Measurements from ENCODE around the gene RAG2. TPM values are rescaled to one million over a fixed set of nuclear protein-coding genes. Genes with fewer than 3 reads are reported as not detected.

Gene RAG2
- total RNA-seq, 2 experiments from 2014 or later: not detected

DNA sequence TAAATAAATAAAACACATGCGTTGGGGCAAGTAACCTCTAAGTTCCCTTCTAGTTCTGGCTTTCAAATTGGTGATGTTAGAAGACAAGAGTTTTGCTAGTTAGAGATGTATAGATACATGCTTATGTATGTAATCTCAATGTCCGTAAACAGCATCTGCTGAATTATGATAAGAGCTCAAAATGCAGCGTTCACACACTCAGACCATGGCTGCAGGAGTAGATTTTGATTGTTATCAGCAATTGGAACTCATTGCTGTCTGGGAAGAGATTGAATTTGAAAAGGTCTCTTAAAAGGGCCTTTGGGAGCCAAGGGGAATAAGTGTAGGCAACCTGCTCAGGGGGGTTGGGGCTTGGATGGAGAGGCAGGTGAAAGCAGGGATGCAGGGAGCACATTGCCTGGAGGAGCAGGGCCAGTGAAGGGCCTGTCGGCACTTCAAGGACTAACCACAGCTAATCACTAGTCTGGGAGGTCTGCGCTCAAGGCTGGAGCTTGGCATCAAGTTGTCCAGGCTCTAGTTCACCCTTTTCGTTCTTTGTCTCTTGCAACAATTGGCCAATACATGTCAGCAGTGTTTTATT, 32.9 kb downstream of the RAG2 start:
- H3K36me3 ChIP-seq (ENCODE audit: insufficient read depth, low read length): no peaks in the 10 kb centered on the region
- TF ChIP-seq, protein P1, sequence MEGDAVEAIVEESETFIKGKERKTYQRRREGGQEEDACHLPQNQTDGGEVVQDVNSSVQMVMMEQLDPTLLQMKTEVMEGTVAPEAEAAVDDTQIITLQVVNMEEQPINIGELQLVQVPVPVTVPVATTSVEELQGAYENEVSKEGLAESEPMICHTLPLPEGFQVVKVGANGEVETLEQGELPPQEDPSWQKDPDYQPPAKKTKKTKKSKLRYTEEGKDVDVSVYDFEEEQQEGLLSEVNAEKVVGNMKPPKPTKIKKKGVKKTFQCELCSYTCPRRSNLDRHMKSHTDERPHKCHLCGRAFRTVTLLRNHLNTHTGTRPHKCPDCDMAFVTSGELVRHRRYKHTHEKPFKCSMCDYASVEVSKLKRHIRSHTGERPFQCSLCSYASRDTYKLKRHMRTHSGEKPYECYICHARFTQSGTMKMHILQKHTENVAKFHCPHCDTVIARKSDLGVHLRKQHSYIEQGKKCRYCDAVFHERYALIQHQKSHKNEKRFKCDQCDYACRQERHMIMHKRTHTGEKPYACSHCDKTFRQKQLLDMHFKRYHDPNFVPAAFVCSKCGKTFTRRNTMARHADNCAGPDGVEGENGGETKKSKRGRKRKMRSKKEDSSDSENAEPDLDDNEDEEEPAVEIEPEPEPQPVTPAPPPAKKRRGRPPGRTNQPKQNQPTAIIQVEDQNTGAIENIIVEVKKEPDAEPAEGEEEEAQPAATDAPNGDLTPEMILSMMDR (IDR thresholded peaks at IDR 0.05): no peak
- ChIA-PET POLR2A (no interaction called here), CTCF (interaction anchor here (1.0 to 2.2 kb wide), 2 partner anchors 178 to 182 kb away, joined by 3 to 14 read pairs; no protein-coding TSS in a partner anchor)
- Mint-ChIP-seq H3K27me3 (peaks cover 39% of the 10 kb centered on the region), H3K27ac (no peak overlapping the region), H3K4me1 (ENCODE audit: low read depth) (no peaks in the 10 kb centered on the region), H3K9me3 (no peaks in the 10 kb centered on the region), H3K4me3 (no peak overlapping the region), H3K36me3 (ENCODE audit: low read depth) (no peaks in the 10 kb centered on the region)
- no peaks in the 10 kb centered on the region for H3K9me3 ChIP-seq (ENCODE audit: control insufficient read depth in 1 of 2, insufficient read depth in 1 of 2, low read length in 2 of 2)
- no peak overlapping the region for H3K27ac ChIP-seq (ENCODE audit: low read depth in 1 of 2, low read length in 2 of 2)
- intact Hi-C loops (cut with DNase I, micrococcal nuclease): no loop called here
- DNase-seq: no peak
- no peak for ATAC-seq (ENCODE audit: poor library complexity)
- H3K4me1 ChIP-seq (ENCODE audit: insufficient read depth, low read length): peaks cover 7% of the 10 kb centered on the region
- H3K27me3 ChIP-seq (ENCODE audit: control insufficient read depth in 1 of 2, insufficient read depth in 2 of 2, low read length in 2 of 2): peaks cover 9 to 11% of the 10 kb centered on the region in 2 experiments
- H3K4me3 ChIP-seq (ENCODE audit: low read length): no peak overlapping the region

DNA sequence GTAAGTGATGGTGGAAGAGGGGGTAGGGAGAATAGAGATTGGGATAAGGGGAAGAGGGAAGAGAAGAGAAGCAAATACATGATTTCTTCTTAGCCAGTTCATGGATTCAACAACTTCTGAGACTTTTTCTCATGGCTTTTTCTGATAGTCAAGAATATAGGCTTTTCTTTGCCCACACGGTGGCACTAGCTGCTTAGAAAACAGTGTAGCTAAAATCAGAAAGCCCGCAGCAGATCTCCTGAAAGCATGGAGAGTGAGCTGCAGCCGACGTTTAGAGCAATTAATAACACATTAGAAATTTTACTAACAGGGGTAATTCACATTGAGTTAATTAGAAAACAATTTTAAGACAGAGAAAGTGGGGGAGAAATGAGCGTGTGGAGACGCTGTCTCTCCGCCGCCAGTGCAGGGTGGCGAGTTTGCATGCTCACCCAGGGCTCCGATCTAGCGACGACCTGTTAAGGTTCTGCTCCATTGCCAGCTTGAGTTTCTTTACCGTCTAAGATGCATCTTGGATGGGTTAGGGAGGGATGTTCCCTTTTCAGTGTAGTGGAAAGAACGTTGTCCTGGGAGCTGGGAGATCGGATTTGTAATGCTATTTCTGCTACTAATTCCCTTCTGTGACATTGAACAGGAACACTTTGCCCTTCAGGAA, 33.5 kb downstream of the RAG2 start:
- Histone ChIP-seq H3K36me3 (ENCODE audit: insufficient read depth, low read length) (no peaks in the 10 kb centered on the region), H3K4me3 (ENCODE audit: low read length) (peak overlapping the region; percentile 32), H3K27me3 (ENCODE audit: control insufficient read depth in 1 of 2, insufficient read depth in 2 of 2, low read length in 2 of 2) (peaks cover 9 to 11% of the 10 kb centered on the region in 2 experiments), H3K27ac (ENCODE audit: low read depth in 1 of 2, low read length in 2 of 2) (no peak overlapping the region), H3K9me3 (ENCODE audit: control insufficient read depth in 1 of 2, insufficient read depth in 1 of 2, low read length in 2 of 2) (no peaks in the 10 kb centered on the region), H3K4me1 (ENCODE audit: insufficient read depth, low read length) (peaks cover 10% of the 10 kb centered on the region)
- peak overlapping the region; percentile 76 for H3K4me3 Mint-ChIP-seq
- no peaks in the 10 kb centered on the region for H3K9me3 Mint-ChIP-seq
- POLR2A ChIA-PET: no interaction called here
- H3K4me1 Mint-ChIP-seq (ENCODE audit: low read depth): no peaks in the 10 kb centered on the region
- TF ChIP-seq, protein P1 (IDR thresholded peaks at IDR 0.05): peak; percentile 72
- DNase-seq (peak in 12 of 14 experiments; percentile 3 to 69 (median 22)), ATAC-seq (ENCODE audit: poor library complexity) (peak; percentile 34)
- intact Hi-C loops (cut with DNase I, micrococcal nuclease): loop anchor here in 1 of 2 experiments (5.0 kb wide), 1 partner anchor 108 kb away; no protein-coding TSS in a partner anchor
- no peak overlapping the region for H3K27ac Mint-ChIP-seq
- CTCF ChIA-PET: interaction anchor here (1.0 to 2.2 kb wide), 2 partner anchors 178 to 183 kb away, joined by 3 to 14 read pairs; no protein-coding TSS in a partner anchor
- H3K36me3 Mint-ChIP-seq (ENCODE audit: low read depth): no peaks in the 10 kb centered on the region
- peaks cover 42% of the 10 kb centered on the region for H3K27me3 Mint-ChIP-seq

DNA sequence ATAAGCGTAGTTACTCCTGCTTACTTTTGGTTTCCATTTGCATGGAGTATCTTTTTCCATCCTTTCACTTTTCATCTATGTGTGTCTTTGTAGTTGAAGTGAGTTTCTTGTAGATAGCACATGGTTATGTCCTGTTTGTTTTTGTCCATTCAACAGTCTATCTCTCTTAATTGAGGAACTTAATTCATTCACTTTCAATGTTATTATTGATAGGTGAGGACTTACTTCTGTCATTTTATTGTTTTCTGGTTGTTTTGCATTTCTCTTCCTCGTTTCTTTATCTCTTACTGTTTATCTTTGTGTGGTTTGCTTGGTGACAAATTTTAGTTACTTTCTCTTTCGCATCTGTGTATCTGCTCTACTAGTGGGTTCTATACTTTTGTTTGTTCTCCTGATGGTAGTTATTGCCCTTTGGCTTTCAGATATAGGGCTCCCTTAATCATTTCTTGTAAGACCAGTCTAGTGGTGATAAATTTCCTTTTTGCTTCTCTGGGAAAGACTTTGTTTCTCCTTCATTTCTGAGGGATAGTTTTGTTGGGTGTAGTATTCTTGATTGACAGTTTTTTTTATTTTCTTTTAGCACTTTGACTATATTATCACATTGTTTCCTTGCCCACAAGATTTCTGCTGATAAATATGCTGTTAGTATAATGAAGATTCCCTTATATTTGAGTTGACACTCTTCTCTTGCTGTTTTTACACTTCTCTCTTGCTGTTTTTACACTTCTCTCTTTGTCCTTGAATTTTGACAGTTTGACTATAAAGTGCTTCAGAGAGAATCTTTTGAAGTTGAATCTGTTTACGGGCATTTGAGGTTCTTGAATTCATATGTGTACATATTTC, 39.2 kb downstream of the RAG2 start:
- H3K9me3 ChIP-seq (ENCODE audit: control insufficient read depth in 1 of 2, insufficient read depth in 1 of 2, low read length in 2 of 2): no peaks in the 10 kb centered on the region
- Mint-ChIP-seq H3K9me3 (peaks cover 2% of the 10 kb centered on the region), H3K27me3 (peaks cover 4% of the 10 kb centered on the region), H3K36me3 (ENCODE audit: low read depth) (no peaks in the 10 kb centered on the region), H3K27ac (peak overlapping the region; percentile 35), H3K4me1 (ENCODE audit: low read depth) (peaks cover 10% of the 10 kb centered on the region), H3K4me3 (peak overlapping the region; percentile 3)
- intact Hi-C loops (cut with DNase I, micrococcal nuclease): no loop called here
- POLR2A ChIA-PET: no interaction called here
- peak overlapping the region; percentile 26 for H3K4me3 ChIP-seq (ENCODE audit: low read length)
- ATAC-seq (ENCODE audit: poor library complexity) (no peak), DNase-seq (peak in 3 of 14 experiments; percentile 19 to 72 (median 22))
- H3K4me1 ChIP-seq (ENCODE audit: insufficient read depth, low read length): peaks cover 4% of the 10 kb centered on the region
- H3K36me3 ChIP-seq (ENCODE audit: insufficient read depth, low read length): no peaks in the 10 kb centered on the region
- CTCF ChIA-PET: no interaction called here
- no peaks in the 10 kb centered on the region for H3K27me3 ChIP-seq (ENCODE audit: control insufficient read depth in 1 of 2, insufficient read depth in 2 of 2, low read length in 2 of 2)
- TF ChIP-seq, protein P1 (IDR thresholded peaks at IDR 0.05): no peak
- H3K27ac ChIP-seq (ENCODE audit: low read depth in 1 of 2, low read length in 2 of 2): no peak overlapping the region

Measured in CD4-positive, alpha-beta T cell (primary cell).